Osteocyte (in vitro differentiated cells): ENCODE results near the gene PUM2. TPM values are rescaled to one million over a fixed set of nuclear protein-coding genes. Genes with fewer than 3 reads are reported as not detected.
A peak's percentile ranks its signal among the peaks of the same experiment; 100 is the strongest.

Experiments used
- DNase-seq: peaks from one replicate; pipeline ENCODE4 v3.0.0; 2021; ENCODE audit warnings: mixed read lengths; ENCODE audit not compliant: unreplicated experiment; ENCODE audit errors: extremely low spot score
- H3K27ac Mint-ChIP-seq: one replicate; pipeline ENCODE4 v1.8.0; 2021; ENCODE audit warnings: mild to moderate bottlenecking, mixed read lengths; ENCODE audit not compliant: unreplicated experiment
- H3K27me3 Mint-ChIP-seq: one replicate; pipeline ENCODE4 v1.8.0; 2021; ENCODE audit warnings: mixed read lengths; ENCODE audit not compliant: unreplicated experiment
- H3K36me3 Mint-ChIP-seq: one replicate; pipeline ENCODE4 v1.8.0; 2021; ENCODE audit warnings: mixed read lengths; ENCODE audit not compliant: unreplicated experiment
- H3K4me1 Mint-ChIP-seq: one replicate; pipeline ENCODE4 v1.8.0; 2021; ENCODE audit warnings: mixed read lengths; ENCODE audit not compliant: unreplicated experiment
- H3K4me3 Mint-ChIP-seq: one replicate; pipeline ENCODE4 v1.8.0; 2021; ENCODE audit warnings: mild to moderate bottlenecking, moderate library complexity, mixed read lengths; ENCODE audit not compliant: unreplicated experiment
- H3K9me3 Mint-ChIP-seq: one replicate; pipeline ENCODE4 v1.8.0; 2021; ENCODE audit warnings: mixed read lengths; ENCODE audit not compliant: unreplicated experiment
- CTCF ChIP-seq: fragments of 200-600 bp; sonication (generic); IDR thresholded peaks from 2 replicates; pipeline ENCODE4 v1.5.0; 2021; ENCODE audit warnings: antibody characterized with exemption, mild to moderate bottlenecking, moderate library complexity
- total RNA-seq: library from RNA; stranded (reverse); gene quantifications from 2 replicates; pipeline ENCODE4 v1.2.1, GENCODE V29; 2021

PUM2 gene
- total RNA-seq, 1 donor from 2014 or later, result 82.2 TPM

DNA sequence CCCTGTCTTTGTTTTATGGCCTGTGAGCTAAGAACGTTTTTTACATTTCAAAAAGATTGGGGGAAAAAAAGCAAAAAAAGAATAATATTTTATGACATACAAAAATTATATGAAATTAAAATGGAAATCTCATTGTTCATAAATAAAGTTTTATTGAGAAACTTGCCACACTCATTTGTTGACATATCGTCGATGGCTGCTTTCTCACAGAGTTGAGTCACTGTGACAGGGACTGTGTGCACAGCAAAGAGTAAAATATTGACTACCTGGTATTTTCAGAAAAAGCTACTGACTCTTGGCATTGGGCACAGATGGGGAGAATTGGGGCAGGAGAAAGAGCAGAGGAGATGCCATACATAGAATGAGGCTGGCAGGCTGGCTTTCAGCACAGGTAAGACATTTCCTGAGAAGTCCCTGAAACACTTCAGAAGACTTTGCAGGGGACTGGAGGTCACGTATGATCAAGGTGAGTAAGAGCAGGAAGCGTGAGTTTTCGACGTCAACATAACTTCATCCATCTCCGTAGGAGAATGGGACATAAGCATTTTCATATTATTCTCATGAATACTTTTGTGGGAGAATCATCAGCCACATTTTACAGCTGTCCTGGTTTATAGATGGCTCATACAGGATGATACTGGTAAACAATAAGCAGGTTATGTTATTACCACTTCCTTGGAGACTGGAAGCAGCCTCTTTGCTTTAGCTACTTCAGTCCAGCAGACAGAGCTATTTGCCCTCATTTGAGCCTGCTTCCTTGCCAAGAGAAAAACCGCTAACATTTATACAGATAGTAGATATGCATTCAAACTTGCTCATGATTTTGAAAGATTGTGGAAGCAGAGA lies 32.5 kb upstream of the PUM2 start:
- Mint-ChIP-seq H3K36me3 (no peaks in the 10 kb centered on the region), H3K4me1 (peaks cover 17% of the 10 kb centered on the region), H3K4me3 (no peak overlapping the region), H3K27me3 (peaks cover 10% of the 10 kb centered on the region), H3K9me3 (no peaks in the 10 kb centered on the region), H3K27ac (no peak overlapping the region)
- DNase-seq, result no peak
- TF ChIP-seq CTCF, result no peak

GRCh38 chr2:20381457-20381856 lies 30.8 kb upstream of the PUM2 start:
- Mint-ChIP-seq H3K4me1 (peaks cover 17% of the 10 kb centered on the region), H3K9me3 (no peaks in the 10 kb centered on the region), H3K27me3 (peaks cover 9% of the 10 kb centered on the region), H3K4me3 (no peak overlapping the region), H3K36me3 (no peaks in the 10 kb centered on the region), H3K27ac (no peak overlapping the region)
- TF ChIP-seq CTCF, result no peak
- no peak for DNase-seq

DNA sequence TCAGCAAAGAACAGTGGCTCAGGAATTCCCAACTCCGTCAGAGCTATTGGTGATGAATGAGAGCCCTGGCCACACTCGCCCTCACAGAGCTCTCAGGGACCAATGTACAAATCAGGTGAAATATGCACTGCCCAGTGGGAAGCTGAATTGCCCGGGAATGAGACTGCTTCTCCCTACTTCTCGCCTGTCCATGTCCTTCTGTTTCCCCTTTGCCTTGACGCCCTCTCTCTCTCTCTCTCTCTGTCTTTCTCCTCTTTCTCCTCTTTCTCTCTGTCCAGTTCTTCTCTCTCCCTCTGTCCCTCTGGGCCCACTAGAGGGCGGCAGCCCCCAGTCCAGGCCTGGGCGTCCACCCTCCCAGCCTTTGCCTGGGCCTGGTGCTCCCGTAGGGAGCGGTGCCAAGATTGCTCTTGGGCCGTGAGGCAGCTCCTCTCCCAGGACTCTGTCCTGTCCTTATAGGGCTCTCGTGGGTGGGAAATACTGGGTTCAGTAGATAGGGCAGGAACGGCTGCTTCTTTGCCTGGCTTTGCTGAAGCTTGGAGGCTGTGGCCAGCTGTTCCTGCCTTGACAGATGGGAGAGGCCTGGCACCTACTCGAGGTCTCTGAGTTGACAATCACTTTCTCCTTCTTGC lies 28.4 kb upstream of the PUM2 start:
- no peaks in the 10 kb centered on the region for H3K9me3 Mint-ChIP-seq
- peak; percentile 92 for TF ChIP-seq CTCF
- H3K4me3 Mint-ChIP-seq, result no peak overlapping the region
- peaks cover 15% of the 10 kb centered on the region for H3K4me1 Mint-ChIP-seq
- peak; percentile 93 for DNase-seq
- H3K27me3 Mint-ChIP-seq, result peaks cover 15% of the 10 kb centered on the region
- H3K36me3 Mint-ChIP-seq, result no peaks in the 10 kb centered on the region
- no peak overlapping the region for H3K27ac Mint-ChIP-seq

DNA sequence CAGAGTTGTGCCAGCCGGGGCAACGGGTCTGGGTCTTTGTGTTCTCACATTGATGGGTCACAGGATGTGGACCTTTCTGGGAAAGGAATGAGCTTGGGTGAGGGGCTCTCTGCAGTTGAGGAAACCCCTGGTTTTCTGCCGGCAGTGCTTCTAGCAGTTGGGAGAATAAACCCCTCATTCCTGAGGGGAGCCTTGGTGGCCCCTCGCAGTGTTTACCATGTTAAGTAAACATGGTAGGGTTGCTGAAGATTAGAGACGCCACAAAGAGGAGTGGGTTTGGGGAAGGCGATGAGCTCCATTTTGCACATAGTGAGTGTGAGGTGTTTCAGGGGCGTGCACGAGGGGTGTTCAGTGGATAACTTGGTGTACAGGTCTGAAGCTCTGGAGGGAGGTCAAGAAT lies 27.7 kb upstream of the PUM2 start:
- Mint-ChIP-seq H3K4me1 (peaks cover 15% of the 10 kb centered on the region), H3K27ac (no peak overlapping the region)
- no peak for DNase-seq

More for the DNA sequence above, 27.7 kb upstream of the PUM2 start:
- TF ChIP-seq CTCF, result no peak
- Mint-ChIP-seq H3K4me3 (no peak overlapping the region), H3K9me3 (no peaks in the 10 kb centered on the region), H3K27me3 (peaks cover 16% of the 10 kb centered on the region), H3K36me3 (no peaks in the 10 kb centered on the region)
